ENCODE results near the gene OR10G8. TPM values are rescaled to one million over a fixed set of nuclear protein-coding genes. Genes with fewer than 3 reads are reported as not detected.
A peak's percentile ranks its signal among the peaks of the same experiment; 100 is the strongest.

The OR10G8 gene
- total and polyA plus RNA-seq, 2 of the 8 experiments (the other 6 are each of a cell fraction or from before 2014, with no cell fraction given): not detected

DNA sequence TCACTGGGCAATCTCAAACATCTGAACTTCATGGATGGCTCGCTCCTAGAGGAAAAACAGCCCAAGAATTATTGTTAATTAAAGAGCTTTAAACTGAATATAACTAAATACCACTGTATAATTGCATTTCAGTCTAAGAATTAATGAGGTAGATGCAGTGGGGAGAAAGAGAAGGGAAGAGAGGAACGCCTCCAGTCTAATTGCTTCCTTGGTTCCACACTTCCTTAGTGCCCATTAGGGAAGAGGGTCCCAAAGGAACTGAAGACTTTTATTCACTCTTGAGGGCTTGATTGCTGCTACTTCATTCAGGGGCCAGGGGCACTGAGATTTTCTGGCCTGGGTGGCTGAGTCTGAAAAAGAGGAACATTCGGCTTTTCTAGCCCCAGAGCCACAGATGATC is 26.4 kb downstream of the OR10G8 start:
- Histone ChIP-seq H3K14ac (ENCODE audit: insufficient read length) (no peak overlapping the region), H2AK5ac (ENCODE audit: low read depth, low read length) (no peak overlapping the region), H4K20me1 (replicated peaks in 1 of 2; ENCODE audit: control insufficient read depth in 1 of 2, insufficient read depth in 2 of 2, low read length in 2 of 2) (no peaks in the 10 kb centered on the region), H3K27me3 (replicated peaks in 1 of 4; ENCODE audit: control insufficient read depth in 3 of 4, extremely low read depth in 1 of 4, insufficient read depth in 3 of 4, low read length in 3 of 4) (no peaks in the 10 kb centered on the region), H3K4ac (replicated peaks; ENCODE audit: insufficient read length, low read depth, low read length) (no peak overlapping the region), H4K5ac (ENCODE audit: insufficient read length, low read depth, low read length) (no peak overlapping the region), H3K79me1 (ENCODE audit: low read depth, low read length) (no peaks in the 10 kb centered on the region), H3K9ac (replicated peaks in 1 of 4; ENCODE audit: extremely low read depth in 1 of 4, low read depth in 3 of 4, low read length in 3 of 4) (no peak overlapping the region), H2BK20ac (ENCODE audit: low read length) (no peak overlapping the region), H3K36me3 (ENCODE audit: control insufficient read depth in 2 of 4, insufficient read depth in 4 of 4, low read length in 3 of 4) (no peaks in the 10 kb centered on the region), H3K23ac (ENCODE audit: insufficient read length) (no peak overlapping the region), H2BK12ac (ENCODE audit: low read depth, low read length) (no peak overlapping the region), H2BK15ac (ENCODE audit: low read length) (no peak overlapping the region), H3K23me2 (ENCODE audit: low read depth, low read length) (no peaks in the 10 kb centered on the region; the same call in 1 of the 2 replicates), H3K56ac (replicated peaks; ENCODE audit: insufficient read length, low read depth, low read length) (no peak overlapping the region), H4K8ac (ENCODE audit: extremely low read depth, insufficient read depth, low read length) (no peak overlapping the region), H3K4me3 (ENCODE audit: extremely low read depth in 1 of 4, insufficient read depth in 2 of 4, low read depth in 3 of 4, low read length in 4 of 4) (no peak overlapping the region), H3K4me2 (ENCODE audit: insufficient read depth in 1 of 2, low read depth in 2 of 2, low read length in 2 of 2) (no peak overlapping the region), H3K27ac (ENCODE audit: low read depth, low read length) (no peak overlapping the region), H3K18ac (ENCODE audit: extremely low read depth, low read length) (no peak overlapping the region), H2BK5ac (ENCODE audit: low read depth, low read length) (no peak overlapping the region), H3K9me3 (ENCODE audit: insufficient read depth in 2 of 2, low read depth in 1 of 2, low read length in 1 of 2) (no peaks in the 10 kb centered on the region), H2BK120ac (replicated peaks; ENCODE audit: low read depth, low read length) (no peak overlapping the region), H3K4me1 (replicated peaks in 1 of 4; ENCODE audit: control insufficient read depth in 3 of 4, insufficient read depth in 4 of 4, low read length in 3 of 4) (no peaks in the 10 kb centered on the region), H4K91ac (replicated peaks; ENCODE audit: insufficient read length, low read length) (no peak overlapping the region), H2AFZ (ENCODE audit: low read length) (peak overlapping the region; percentile 50; the same call in 1 of the 2 replicates), H3K79me2 (ENCODE audit: control insufficient read depth in 1 of 2, insufficient read depth in 2 of 2, low read length in 2 of 2) (no peaks in the 10 kb centered on the region)
- no peak for TF ChIP-seq TCF12 (IDR thresholded peaks at IDR 0.05; ENCODE audit: low read depth, low read length)
- no peak for TF ChIP-seq GABPA (IDR thresholded peaks at IDR 0.05; ENCODE audit: borderline replicate concordance, insufficient read depth, low read length)
- no peak for FAIRE-seq
- ChIA-PET CTCF (ENCODE audit: partially characterized antibody) (no interaction called here), POLR2A (ENCODE audit: partially characterized antibody) (no interaction called here)
- 84% methylated on average over 3 of the region's 3 CpGs; no CpG with 5 or more reads in 1 of the 2 experiments for WGBS, 2 experiments (ENCODE audit: extremely low coverage in 1 of 2, insufficient coverage in 1 of 2, insufficient read length in 1 of 2, insufficient replicate concordance in 2 of 2, low coverage in 1 of 2, low lambda C conversion rate in 2 of 2, missing lambda C conversion rate in 1 of 2)
- DNase-seq (ENCODE audit: low read depth in 1 of 2, low spot score in 2 of 2): no peak

All from H1 (cell line).